Epidermal melanocyte (primary cell): Measurements from ENCODE around the gene TXLNB.
"Not testable (repeated sequence)": the region's sequence is repeated elsewhere in the genome, so short reads cannot be mapped to it uniquely, and the experiment has no call there.

Experiments used
- DNase-seq: peaks from one replicate; pipeline ENCODE4 v3.0.0; 2011; ENCODE audit warnings: low spot score; ENCODE audit not compliant: insufficient read length

The TXLNB gene

GRCh38 chr6:139311831-139312230 is 20.0 kb upstream of the TXLNB start:
- no peak for DNase-seq

- DNase-seq, result no peak
Observed at GRCh38 chr6:139308936-139309603, 17.3 kb upstream of the TXLNB start.

- DNase-seq, result no peak
Observed at GRCh38 chr6:139308286-139308916, 16.6 kb upstream of the TXLNB start.

GRCh38 chr6:139306291-139306981 is 14.6 kb upstream of the TXLNB start:
- DNase-seq, result no peak

- DNase-seq, result no peak
Observed at GRCh38 chr6:139303185-139303584, 11.4 kb upstream of the TXLNB start.

- no peak for DNase-seq
Observed at GRCh38 chr6:139297921-139298320, 6.1 kb upstream of the TXLNB start.

GRCh38 chr6:139296927-139297326 is 5.1 kb upstream of the TXLNB start:
- no peak for DNase-seq

- DNase-seq, result no peak
Observed at GRCh38 chr6:139295901-139296300, 4.1 kb upstream of the TXLNB start.

GRCh38 chr6:139294090-139294489 is 2.3 kb upstream of the TXLNB start:
- no peak for DNase-seq

GRCh38 chr6:139293230-139293629 is 1.4 kb upstream of the TXLNB start:
- DNase-seq, result not testable (repeated sequence)

GRCh38 chr6:139290787-139291311 is 949 bp downstream of the TXLNB start:
- no peak for DNase-seq

GRCh38 chr6:139289233-139289632 is 2.6 kb downstream of the TXLNB start:
- no peak for DNase-seq

GRCh38 chr6:139288496-139289040 is 3.2 kb downstream of the TXLNB start:
- no peak for DNase-seq

GRCh38 chr6:139287868-139288267 is 3.9 kb downstream of the TXLNB start:
- DNase-seq, result no peak

GRCh38 chr6:139286438-139286837 is 5.4 kb downstream of the TXLNB start:
- not testable (repeated sequence) for DNase-seq

GRCh38 chr6:139285590-139285989 is 6.2 kb downstream of the TXLNB start:
- no peak for DNase-seq

GRCh38 chr6:139284789-139285188 is 7.0 kb downstream of the TXLNB start:
- no peak for DNase-seq

- DNase-seq, result no peak
Observed at GRCh38 chr6:139282684-139283083, 9.1 kb downstream of the TXLNB start.

GRCh38 chr6:139278190-139278589 is 13.6 kb downstream of the TXLNB start:
- DNase-seq, result no peak

GRCh38 chr6:139277587-139277986 is 14.2 kb downstream of the TXLNB start:
- no peak for DNase-seq

- DNase-seq, result no peak
Observed at GRCh38 chr6:139277161-139277560, 14.6 kb downstream of the TXLNB start.
